ENCODE measurements around the gene JAKMIP1.

Gene JAKMIP1

DNA sequence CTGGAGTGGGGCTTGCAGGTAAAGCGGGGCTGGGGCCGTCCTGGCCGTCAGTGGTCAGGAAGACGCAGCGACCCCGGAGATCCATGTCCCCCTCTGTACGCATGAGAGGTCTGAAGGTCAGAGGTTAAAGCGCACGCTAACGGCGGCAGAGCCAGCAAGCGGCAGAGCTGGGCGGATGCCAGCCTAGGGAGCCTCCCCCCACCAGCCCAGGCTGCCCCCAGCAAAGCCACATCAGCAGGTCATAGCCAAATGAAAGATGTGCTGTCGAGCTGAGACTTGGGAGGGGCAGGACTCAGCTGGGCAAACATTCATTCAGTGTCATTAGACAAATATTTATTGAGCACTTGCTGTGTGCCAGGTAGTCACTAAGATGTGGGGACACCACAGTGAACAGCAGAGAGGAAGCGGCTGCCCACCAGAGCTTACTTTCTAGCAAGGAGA, 593 bp upstream of the JAKMIP1 start:
- no peaks in the 10 kb centered on the region for H3K36me3 Mint-ChIP-seq (ENCODE audit: low read depth)
- peaks cover 58% of the 10 kb centered on the region for H3K27me3 Mint-ChIP-seq
- no peak overlapping the region for H3K27ac Mint-ChIP-seq
- H3K4me3 Mint-ChIP-seq = no peak overlapping the region
- peaks cover 14% of the 10 kb centered on the region for H3K9me3 Mint-ChIP-seq
- intact Hi-C loops (cut with micrococcal nuclease) = no loop called here
- H3K4me1 Mint-ChIP-seq (ENCODE audit: low read depth) = no peaks in the 10 kb centered on the region

DNA sequence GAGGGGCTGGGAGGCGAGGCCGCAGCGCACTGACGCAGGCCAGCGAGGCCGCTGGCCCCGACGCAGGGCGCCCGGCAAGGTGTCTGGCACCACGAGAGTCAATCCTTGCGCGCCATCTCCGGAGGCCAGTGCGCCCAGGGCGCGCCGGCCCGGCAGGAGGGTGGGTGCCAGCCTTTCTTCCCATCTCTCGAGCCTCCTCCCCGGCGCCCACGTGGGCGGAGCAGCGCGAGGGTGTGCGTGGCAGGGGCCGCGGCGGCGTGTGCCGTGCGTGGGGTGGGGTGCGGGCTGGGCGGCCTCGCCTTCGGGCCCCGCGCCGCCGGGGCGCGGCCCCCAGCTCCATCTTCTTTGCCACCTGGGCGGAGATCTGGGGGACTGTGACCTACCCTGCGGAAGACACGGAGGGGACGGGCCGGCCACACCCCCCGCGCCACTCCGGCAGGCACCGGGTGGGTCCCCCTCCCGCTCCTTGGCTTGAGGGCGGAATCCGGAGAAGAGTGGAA, 877 bp downstream of the JAKMIP1 start:
- no peaks in the 10 kb centered on the region for H3K4me1 Mint-ChIP-seq (ENCODE audit: low read depth)
- no peaks in the 10 kb centered on the region for H3K36me3 Mint-ChIP-seq (ENCODE audit: low read depth)
- H3K27ac Mint-ChIP-seq = no peak overlapping the region
- H3K27me3 Mint-ChIP-seq = peaks cover 55% of the 10 kb centered on the region
- peaks cover 14% of the 10 kb centered on the region for H3K9me3 Mint-ChIP-seq
- no peak overlapping the region for H3K4me3 Mint-ChIP-seq
- intact Hi-C loops (cut with micrococcal nuclease) = no loop called here

DNA sequence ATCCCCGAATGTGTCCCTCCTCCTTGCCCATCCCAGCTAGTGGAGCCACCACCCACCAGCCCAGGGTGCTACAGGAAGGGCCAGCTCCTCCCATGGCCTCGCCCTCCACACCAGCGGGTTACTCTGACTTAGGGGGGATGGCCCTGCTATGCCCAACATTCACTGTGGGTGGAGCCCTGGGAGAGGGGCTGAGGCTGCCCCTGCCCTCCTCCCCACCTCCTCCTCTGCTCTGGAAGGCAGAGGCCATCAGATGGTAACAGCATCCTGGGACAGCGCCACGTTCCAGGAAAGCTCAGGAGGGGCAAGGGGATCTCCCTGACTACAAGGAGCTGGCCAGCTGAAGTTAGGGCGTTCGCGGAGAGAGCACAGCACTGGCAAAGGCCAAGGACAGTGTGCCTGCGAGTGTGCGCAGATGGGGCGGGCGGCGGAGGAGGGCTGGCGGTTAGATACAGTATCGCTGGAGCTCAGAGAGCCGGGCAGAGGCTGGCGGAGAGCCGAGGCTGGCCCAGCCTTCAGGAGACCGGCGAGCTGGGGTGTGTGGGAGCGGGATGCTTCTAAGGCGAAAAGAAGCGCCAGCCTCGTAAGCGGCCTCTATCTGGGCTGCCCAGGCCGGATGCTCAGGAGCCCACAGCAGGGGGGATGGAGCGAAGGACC, 1.5 kb downstream of the JAKMIP1 start:
- intact Hi-C loops (cut with micrococcal nuclease) = no loop called here
- peaks cover 14% of the 10 kb centered on the region for H3K9me3 Mint-ChIP-seq
- H3K27ac Mint-ChIP-seq = no peak overlapping the region
- no peak overlapping the region for H3K4me3 Mint-ChIP-seq
- H3K4me1 Mint-ChIP-seq (ENCODE audit: low read depth) = no peaks in the 10 kb centered on the region
- H3K27me3 Mint-ChIP-seq = peaks cover 55% of the 10 kb centered on the region
- no peaks in the 10 kb centered on the region for H3K36me3 Mint-ChIP-seq (ENCODE audit: low read depth)

DNA sequence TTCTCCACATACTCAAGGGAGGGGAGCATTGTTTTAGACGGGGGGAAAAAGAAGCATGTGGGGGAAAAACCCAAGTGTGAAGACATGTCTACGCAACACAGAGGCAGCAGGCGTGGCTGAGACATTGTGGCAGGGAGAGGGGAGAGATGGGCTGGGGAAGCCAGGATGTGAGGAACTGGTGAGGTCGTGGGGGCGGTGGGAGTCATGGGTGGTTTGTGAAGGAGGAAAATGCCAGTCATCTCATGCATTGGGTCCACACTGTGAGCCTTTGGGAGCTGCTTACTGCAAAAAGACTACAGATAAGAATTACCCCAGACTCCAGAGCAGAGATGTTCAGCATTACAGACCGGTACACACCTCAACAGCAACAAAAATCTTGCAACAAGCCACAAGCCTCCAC, 2.1 kb downstream of the JAKMIP1 start:
- Mint-ChIP-seq H3K36me3 (ENCODE audit: low read depth) (no peaks in the 10 kb centered on the region), H3K4me3 (no peak overlapping the region), H3K27me3 (peaks cover 55% of the 10 kb centered on the region), H3K9me3 (peaks cover 14% of the 10 kb centered on the region), H3K27ac (no peak overlapping the region), H3K4me1 (ENCODE audit: low read depth) (no peaks in the 10 kb centered on the region)
- intact Hi-C loops (cut with micrococcal nuclease) = no loop called here

DNA sequence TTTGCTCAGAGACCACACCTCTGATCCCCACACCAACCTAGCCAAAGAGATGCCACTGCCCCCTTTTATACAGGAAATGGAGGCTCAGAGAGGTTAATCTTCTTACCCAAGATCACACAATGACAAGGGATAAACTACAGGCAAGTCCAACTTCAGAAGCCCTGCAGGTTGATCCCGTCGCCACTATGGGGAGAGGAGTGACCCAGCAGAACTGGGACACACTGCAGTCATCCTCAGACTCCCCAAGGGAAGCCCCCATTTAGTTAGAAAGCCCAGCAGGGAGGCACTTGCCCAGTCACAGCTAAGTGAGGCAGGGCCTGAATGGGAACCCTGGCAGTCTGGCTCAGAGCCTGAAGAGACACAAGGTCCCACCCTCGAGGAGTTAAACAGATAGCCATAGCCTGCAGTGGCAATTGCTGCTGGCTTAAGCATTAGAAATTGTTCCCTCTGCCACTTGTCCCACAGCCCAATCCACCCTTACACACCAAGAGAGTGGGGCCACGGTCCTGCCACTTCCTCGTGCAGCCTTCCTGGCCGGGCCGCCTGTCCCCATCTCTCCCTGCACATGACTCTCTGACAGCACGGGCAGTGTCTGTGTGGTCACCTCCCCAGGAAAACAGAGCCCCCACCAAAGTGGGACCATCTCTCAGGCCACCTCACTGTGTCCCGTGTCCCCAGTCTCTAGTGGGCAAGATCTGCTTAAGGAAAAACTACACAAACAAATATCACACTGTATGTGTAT, 2.7 kb downstream of the JAKMIP1 start:
- no peak overlapping the region for H3K4me3 Mint-ChIP-seq
- H3K36me3 Mint-ChIP-seq (ENCODE audit: low read depth) = no peaks in the 10 kb centered on the region
- H3K9me3 Mint-ChIP-seq = peaks cover 14% of the 10 kb centered on the region
- no peak overlapping the region for H3K27ac Mint-ChIP-seq
- intact Hi-C loops (cut with micrococcal nuclease) = no loop called here
- H3K27me3 Mint-ChIP-seq = peaks cover 51% of the 10 kb centered on the region
- H3K4me1 Mint-ChIP-seq (ENCODE audit: low read depth) = no peaks in the 10 kb centered on the region

DNA sequence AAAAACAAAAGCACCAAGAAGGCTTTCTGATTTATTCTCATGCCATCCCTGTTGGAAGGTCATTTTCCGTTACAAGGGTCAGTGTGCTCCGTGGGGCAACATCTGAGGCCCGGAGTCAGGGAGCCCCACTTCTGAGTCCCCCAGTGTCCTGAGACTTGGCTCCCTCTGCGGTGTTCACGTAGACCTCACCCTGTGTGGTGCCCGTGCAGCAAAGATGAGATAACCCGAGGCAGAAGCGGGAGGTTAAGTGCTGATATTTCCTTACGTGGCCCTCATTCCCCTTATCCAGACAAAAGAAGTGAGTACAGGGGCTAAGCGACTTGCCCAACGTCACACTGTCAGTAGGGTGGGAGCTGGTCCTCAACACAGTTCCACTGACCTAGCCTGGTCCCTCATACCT, 3.5 kb downstream of the JAKMIP1 start:
- intact Hi-C loops (cut with micrococcal nuclease) = no loop called here

DNA sequence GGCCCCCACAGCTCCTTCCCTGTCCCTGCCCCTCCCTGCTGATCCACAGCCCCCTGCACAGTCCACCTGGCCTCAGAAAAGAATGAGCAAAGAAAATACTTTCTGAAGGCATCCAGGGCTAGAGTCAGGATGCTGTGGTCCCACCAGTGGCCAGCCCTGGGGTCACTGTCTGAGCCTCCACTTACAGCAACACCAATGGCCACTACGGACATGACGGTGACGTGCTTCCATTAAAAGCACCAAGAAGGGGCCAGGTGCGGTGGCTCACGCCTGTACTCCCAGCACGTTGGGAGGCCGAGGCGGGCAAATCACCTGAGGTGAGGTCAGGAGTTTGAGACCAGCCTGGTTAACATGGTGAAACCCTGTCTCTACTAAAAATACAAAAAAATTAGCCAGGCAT, 4.0 kb downstream of the JAKMIP1 start:
- intact Hi-C loops (cut with micrococcal nuclease) = no loop called here
- Mint-ChIP-seq H3K4me1 (ENCODE audit: low read depth) (no peaks in the 10 kb centered on the region), H3K36me3 (ENCODE audit: low read depth) (no peaks in the 10 kb centered on the region), H3K4me3 (no peak overlapping the region), H3K9me3 (peaks cover 5% of the 10 kb centered on the region), H3K27me3 (peaks cover 41% of the 10 kb centered on the region), H3K27ac (no peak overlapping the region)

More for the DNA sequence above, 3.5 kb downstream of the JAKMIP1 start:
- Mint-ChIP-seq H3K27ac (no peak overlapping the region), H3K4me1 (ENCODE audit: low read depth) (no peaks in the 10 kb centered on the region), H3K27me3 (peaks cover 46% of the 10 kb centered on the region), H3K36me3 (ENCODE audit: low read depth) (no peaks in the 10 kb centered on the region), H3K4me3 (no peak overlapping the region), H3K9me3 (peaks cover 11% of the 10 kb centered on the region)

DNA sequence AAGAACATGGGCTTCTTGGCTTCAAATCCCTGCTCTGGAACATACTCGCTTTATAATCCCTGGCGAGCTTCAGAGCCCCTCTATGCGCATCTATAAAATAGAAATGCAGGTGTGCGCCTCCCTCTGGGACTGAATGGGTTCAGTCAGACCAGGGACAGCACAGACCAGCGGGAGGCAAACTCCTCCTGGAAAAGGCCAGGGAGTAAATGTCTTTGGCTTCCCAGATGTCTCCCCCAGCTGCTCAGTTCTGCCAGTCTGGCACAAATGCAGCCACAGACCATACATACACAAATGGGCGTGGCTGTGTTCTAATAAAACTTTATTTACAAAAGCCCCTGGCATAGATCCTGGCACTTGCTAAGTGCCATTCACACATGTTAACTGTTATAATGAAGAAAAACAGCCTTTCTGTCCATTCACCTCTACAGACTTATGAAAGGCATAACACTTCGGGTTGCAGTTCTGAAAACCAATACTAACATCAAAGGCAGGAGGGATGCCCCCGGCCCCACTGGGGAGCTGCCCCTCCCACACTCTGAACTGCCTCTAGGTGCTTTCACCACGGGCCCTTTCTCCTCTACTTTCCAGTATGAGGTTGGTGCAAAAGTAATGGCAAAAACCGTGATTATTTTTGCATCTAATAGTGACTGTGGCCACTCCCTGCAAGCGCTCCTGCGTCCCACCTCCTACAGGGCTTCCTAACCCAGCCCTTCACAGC, 4.6 kb downstream of the JAKMIP1 start:
- Mint-ChIP-seq H3K9me3 (no peaks in the 10 kb centered on the region), H3K27me3 (peaks cover 35% of the 10 kb centered on the region), H3K36me3 (ENCODE audit: low read depth) (no peaks in the 10 kb centered on the region), H3K27ac (no peak overlapping the region), H3K4me1 (ENCODE audit: low read depth) (no peaks in the 10 kb centered on the region), H3K4me3 (no peak overlapping the region)
- intact Hi-C loops (cut with micrococcal nuclease) = no loop called here

DNA sequence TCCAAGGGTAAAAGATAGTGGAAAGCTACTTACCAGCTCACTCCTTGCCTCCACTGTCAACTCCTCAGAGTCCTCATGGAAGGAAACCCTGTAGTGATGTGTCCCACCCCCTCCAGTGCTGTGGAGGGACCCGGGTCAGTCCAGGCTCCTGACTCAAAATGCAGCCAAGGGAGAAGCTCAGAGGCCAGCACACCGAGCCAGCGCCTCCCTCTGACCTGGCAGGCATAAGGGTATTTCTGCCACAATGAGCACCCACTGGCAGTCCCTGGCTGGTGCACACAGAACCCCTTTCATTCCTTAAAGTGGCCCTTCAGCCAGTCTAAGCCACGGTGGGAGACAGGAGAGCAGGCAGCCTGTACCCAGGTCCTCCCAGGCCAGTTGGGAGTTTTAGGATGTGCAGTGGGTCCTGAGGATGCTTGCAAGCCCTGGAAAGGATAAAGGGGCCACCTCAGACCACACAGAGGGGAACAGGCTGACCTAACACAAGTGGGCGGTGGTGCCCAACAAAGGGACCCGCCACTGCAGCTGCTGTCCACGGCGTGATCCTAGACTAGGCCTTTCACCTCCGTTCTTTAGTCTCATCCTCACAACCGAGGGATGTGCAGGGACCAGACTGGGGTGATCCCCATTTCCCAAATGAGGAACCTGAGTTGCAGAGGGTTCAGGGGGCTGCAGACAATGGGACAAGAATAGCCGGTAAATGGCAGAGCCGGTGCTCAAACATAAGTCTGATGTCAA, 5.7 kb downstream of the JAKMIP1 start:
- Mint-ChIP-seq H3K36me3 (ENCODE audit: low read depth) (no peaks in the 10 kb centered on the region), H3K4me1 (ENCODE audit: low read depth) (no peaks in the 10 kb centered on the region), H3K9me3 (no peaks in the 10 kb centered on the region), H3K4me3 (no peak overlapping the region), H3K27me3 (peaks cover 29% of the 10 kb centered on the region), H3K27ac (no peak overlapping the region)
- intact Hi-C loops (cut with micrococcal nuclease) = no loop called here

DNA sequence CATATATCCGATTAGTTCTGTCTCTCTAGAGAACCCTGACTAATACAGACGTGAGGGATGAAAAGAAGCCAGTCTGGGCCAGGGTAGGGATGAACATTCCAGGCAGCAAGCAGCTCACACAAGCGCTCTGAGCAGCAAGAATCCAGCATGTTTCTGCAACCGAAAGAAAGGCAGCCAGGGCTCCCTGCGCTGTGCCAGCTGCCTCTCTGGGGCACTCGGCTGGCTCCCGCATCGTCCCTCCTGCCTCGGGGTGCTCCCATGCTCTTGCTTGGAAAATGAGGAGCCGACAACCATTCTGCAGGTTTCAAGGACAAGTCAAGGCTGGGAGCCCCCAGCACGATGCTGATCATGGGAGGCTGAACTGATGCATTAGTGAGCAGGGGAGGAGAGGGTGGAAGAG, 7.0 kb downstream of the JAKMIP1 start:
- Mint-ChIP-seq H3K36me3 (ENCODE audit: low read depth) (no peaks in the 10 kb centered on the region), H3K27me3 (peaks cover 18% of the 10 kb centered on the region), H3K4me3 (no peak overlapping the region)

DNA sequence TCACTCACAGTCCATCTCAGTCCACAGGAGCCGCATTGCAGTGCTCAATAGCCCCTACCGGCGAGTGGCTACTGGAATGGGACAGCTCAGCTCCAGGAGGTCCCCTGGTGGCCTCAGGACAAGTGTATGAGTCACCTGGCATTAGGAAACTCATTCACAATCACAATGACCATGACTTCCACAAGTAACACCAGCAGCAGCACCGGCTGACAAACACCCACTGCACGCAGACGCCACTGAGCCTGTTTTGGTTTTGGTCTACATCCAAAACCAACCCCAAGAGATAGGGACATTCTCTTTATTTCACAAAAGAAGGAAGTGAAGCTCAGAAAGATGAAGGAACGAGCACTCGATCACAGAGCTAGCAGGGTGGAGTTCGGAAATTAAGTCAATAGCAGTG, 8.1 kb downstream of the JAKMIP1 start:
- H3K4me1 Mint-ChIP-seq (ENCODE audit: low read depth) = no peaks in the 10 kb centered on the region
- H3K4me3 Mint-ChIP-seq = no peak overlapping the region
- H3K9me3 Mint-ChIP-seq = no peaks in the 10 kb centered on the region
- intact Hi-C loops (cut with micrococcal nuclease) = no loop called here
- peaks cover 7% of the 10 kb centered on the region for H3K27me3 Mint-ChIP-seq
- no peak overlapping the region for H3K27ac Mint-ChIP-seq
- no peaks in the 10 kb centered on the region for H3K36me3 Mint-ChIP-seq (ENCODE audit: low read depth)

More for the DNA sequence above, 7.0 kb downstream of the JAKMIP1 start:
- Mint-ChIP-seq H3K27ac (no peak overlapping the region), H3K9me3 (no peaks in the 10 kb centered on the region), H3K4me1 (ENCODE audit: low read depth) (no peaks in the 10 kb centered on the region)
- intact Hi-C loops (cut with micrococcal nuclease) = no loop called here

DNA sequence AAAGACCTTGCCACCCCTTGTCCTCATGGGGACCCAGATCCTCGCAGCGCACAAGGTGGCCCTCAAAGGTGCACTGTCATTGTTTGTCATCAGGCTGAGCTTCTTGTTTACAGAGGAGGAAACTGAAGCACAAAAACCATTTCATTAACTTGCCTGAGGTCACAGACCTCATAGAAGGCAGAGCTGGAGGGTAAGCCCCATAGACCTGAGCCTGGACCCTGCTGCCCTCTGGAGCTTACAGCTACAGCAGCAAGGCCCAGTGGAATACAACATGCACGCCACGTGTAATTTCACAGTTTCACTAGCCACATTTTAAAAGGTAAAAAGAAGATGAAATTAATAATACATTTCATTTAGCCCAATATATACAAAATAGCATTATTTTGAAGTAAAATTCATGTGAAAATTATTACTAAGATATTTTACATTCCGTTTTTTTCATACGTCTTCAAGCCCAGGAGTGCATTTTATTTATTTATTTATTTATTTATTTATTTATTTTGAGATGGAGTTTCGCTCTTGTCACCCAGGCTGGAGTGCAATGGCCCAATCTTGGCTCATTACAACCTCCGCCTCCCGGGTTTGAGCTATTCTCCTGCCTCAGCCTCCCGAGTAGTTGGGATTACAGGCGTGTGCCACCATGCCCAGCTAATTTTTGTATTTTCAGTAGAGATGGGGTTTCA, 8.8 kb downstream of the JAKMIP1 start:
- no peaks in the 10 kb centered on the region for H3K36me3 Mint-ChIP-seq (ENCODE audit: low read depth)
- H3K9me3 Mint-ChIP-seq = no peaks in the 10 kb centered on the region
- H3K27me3 Mint-ChIP-seq = peaks cover 4% of the 10 kb centered on the region
- H3K27ac Mint-ChIP-seq = no peak overlapping the region
- intact Hi-C loops (cut with micrococcal nuclease) = no loop called here
- no peak overlapping the region for H3K4me3 Mint-ChIP-seq
- no peaks in the 10 kb centered on the region for H3K4me1 Mint-ChIP-seq (ENCODE audit: low read depth)

DNA sequence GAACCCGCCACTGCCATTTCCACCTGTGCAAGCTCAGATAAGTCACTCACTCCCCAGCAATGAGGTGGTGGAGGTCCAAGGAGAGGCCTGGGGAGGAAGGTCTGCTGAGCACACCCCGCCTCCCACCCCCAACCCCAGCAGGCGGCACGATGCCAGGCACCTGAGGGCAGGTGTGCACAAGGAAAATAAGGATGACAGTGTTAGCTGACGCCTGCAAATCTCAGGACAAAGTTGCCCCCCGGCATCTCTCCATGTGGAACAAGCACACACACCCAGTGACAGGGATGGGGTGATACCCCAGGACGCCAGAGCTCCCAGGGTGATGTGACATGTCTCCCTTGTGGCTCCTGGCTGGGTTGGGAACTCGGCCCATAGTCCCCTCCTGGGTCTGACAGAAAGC, 9.9 kb downstream of the JAKMIP1 start:
- intact Hi-C loops (cut with micrococcal nuclease) = no loop called here
- Mint-ChIP-seq H3K4me3 (no peak overlapping the region), H3K27me3 (peaks cover 1% of the 10 kb centered on the region), H3K27ac (no peak overlapping the region), H3K36me3 (ENCODE audit: low read depth) (no peaks in the 10 kb centered on the region), H3K9me3 (no peaks in the 10 kb centered on the region), H3K4me1 (ENCODE audit: low read depth) (no peaks in the 10 kb centered on the region)
